Prostate gland (tissue), 2 donors: Measurements from ENCODE around the gene JADE1.
A peak's percentile ranks its signal among the peaks of the same experiment; 100 is the strongest.

Experiments used
- POLR2A ChIP-seq: fragments of 450-650 bp; IDR thresholded peaks from one replicate; pipeline ENCODE4 v1.6.1; 2016; ENCODE audit warnings: antibody characterized with exemption, mild to moderate bottlenecking
- POLR2AphosphoS5 ChIP-seq: sonication (generic); formaldehyde crosslinking; IDR thresholded peaks from one replicate; pipeline ENCODE4 v1.6.1; 2017; ENCODE audit warnings: antibody characterized with exemption
- TF ChIP-seq, protein P1 (sequence below), 4 experiments: fragments of 200-600 bp in 2 of 4; fragments of 450-650 bp in 2 of 4; sonication (generic) in 2 of 4; IDR thresholded peaks; 1 replicate in 3 of 4; 2 replicates in 1 of 4; pipeline ENCODE4 v1.5.1; 2016 to 2019; ENCODE audit warnings: antibody characterized with exemption in 4 of 4, mild to moderate bottlenecking in 2 of 4, moderate library complexity in 2 of 4

DNA sequence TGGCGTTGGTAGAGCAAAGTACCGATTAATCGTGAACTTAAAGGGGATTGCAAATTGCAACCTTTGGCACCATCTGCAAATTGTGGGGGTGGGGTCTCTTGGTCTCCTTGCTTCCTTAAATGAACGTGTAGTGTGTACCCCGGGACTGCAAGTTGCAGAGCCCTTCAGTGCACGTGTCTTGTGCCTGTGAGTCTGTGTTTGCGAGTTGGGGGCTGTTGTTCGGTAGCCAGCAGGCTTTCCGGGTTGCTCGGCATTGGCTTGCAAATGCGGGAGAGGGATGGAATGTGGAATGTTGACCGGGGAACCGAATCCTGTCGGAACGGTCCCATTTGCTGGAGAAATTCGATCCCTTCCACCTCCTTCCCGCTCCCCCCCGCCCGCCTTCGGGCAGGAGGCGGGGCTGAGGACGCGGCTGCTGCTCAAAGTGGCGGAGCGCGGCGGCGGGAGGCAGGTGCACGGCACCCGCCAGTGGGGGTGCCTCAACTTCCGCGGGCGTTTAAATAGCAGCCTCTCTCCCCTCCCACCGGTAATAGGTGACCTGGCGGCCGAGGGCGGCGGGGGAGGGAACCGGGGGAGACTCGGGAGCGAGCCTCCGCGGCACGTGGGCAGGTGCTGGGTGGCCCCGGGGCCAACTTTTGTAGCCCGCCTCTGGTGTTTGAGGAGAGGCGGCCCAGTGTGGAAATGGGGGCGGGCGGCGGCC is 1.5 kb downstream of the JADE1 start:
- TF ChIP-seq POLR2A (peak; percentile 60), POLR2AphosphoS5 (peak; percentile 84)
- TF ChIP-seq, protein P1, sequence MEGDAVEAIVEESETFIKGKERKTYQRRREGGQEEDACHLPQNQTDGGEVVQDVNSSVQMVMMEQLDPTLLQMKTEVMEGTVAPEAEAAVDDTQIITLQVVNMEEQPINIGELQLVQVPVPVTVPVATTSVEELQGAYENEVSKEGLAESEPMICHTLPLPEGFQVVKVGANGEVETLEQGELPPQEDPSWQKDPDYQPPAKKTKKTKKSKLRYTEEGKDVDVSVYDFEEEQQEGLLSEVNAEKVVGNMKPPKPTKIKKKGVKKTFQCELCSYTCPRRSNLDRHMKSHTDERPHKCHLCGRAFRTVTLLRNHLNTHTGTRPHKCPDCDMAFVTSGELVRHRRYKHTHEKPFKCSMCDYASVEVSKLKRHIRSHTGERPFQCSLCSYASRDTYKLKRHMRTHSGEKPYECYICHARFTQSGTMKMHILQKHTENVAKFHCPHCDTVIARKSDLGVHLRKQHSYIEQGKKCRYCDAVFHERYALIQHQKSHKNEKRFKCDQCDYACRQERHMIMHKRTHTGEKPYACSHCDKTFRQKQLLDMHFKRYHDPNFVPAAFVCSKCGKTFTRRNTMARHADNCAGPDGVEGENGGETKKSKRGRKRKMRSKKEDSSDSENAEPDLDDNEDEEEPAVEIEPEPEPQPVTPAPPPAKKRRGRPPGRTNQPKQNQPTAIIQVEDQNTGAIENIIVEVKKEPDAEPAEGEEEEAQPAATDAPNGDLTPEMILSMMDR (IDR thresholded peaks at IDR 0.05): peak in 2 of 4 experiments; percentile 23 to 45
